ENCODE measurements around the gene MAN1C1. TPM values are rescaled to one million over a fixed set of nuclear protein-coding genes. Genes with fewer than 3 reads are reported as not detected.

The MAN1C1 gene
- total RNA-seq, 1 experiment from 2014 or later, result 9.3 TPM

DNA sequence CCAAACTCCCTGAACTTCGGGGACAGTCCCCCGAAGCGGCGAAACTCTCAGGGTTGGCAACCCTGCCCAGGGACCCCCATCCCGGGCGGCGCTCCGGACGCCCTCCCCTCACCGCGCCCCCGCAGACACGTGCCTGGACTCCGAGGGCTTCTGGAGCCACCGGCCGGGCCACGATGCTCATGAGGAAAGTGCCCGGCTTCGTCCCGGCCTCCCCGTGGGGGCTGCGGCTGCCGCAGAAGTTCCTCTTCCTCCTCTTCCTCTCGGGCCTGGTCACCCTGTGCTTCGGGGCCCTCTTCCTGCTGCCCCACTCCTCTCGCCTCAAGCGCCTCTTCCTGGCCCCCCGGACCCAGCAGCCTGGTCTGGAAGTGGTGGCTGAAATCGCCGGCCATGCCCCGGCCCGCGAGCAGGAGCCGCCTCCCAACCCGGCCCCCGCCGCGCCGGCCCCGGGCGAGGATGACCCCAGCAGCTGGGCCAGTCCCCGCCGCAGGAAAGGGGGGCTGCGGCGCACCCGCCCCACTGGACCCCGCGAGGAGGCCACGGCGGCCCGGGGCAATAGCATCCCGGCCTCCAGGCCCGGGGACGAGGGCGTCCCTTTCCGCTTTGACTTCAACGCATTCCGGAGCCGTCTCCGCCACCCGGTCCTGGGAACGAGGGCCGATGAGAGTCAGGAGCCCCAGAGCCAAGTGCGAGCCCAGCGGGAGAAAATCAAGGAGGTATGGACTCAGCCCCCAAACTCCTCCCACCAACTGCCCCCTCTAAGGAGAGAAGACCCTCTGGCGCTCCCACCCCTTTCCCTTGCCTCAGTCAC lies 1.2 kb downstream of the MAN1C1 start:
- Histone ChIP-seq H2BK5ac (ENCODE audit: insufficient read length, low read length) (no peak overlapping the region), H4K91ac (ENCODE audit: insufficient read length, low read depth, low read length) (no peak overlapping the region), H2AFZ (ENCODE audit: low read length) (no peak overlapping the region), H4K20me1 (ENCODE audit: control insufficient read depth, insufficient read depth, insufficient read length) (no peaks in the 10 kb centered on the region), H3K79me2 (ENCODE audit: insufficient read depth, low read length) (no peaks in the 10 kb centered on the region), H3K56ac (ENCODE audit: insufficient read length, low read depth, low read length) (no peak overlapping the region), H3K27me3 (ENCODE audit: insufficient read depth, low read length) (no peaks in the 10 kb centered on the region; the same call in 1 of the 2 replicates), H2BK120ac (ENCODE audit: low read depth, low read length, poor library complexity, severe bottlenecking) (no peak overlapping the region), H3K18ac (ENCODE audit: insufficient read length, low read depth, low read length) (no peak overlapping the region), H4K5ac (ENCODE audit: insufficient read length, low read depth, low read length) (no peak overlapping the region), H4K8ac (replicated peaks; ENCODE audit: insufficient read length, low read depth, low read length) (no peak overlapping the region), H2AK5ac (ENCODE audit: insufficient read length, low read length) (no peak overlapping the region), H3K23me2 (ENCODE audit: insufficient read length, low read depth, low read length, poor library complexity, severe bottlenecking) (peaks cover 16% of the 10 kb centered on the region), H3K27ac (ENCODE audit: insufficient read length, low read depth, low read length) (no peak overlapping the region), H3K4me2 (ENCODE audit: insufficient read depth, insufficient read length, low read length) (peak overlapping the region; percentile 39), H2BK20ac (ENCODE audit: low read depth, low read length, poor library complexity, severe bottlenecking) (no peak overlapping the region), H3T11ph (ENCODE audit: low read length) (no peak overlapping the region), H3K9ac (ENCODE audit: extremely low read depth, insufficient read length, low read length) (no peak overlapping the region), H3K4ac (ENCODE audit: low read depth, low read length) (no peak overlapping the region), H3K9me3 (ENCODE audit: control insufficient read depth, low read depth, low read length) (no peaks in the 10 kb centered on the region), H3K14ac (ENCODE audit: insufficient read depth, low read length) (no peak overlapping the region), H3K4me1 (ENCODE audit: insufficient read depth, low read length) (no peaks in the 10 kb centered on the region), H2BK15ac (ENCODE audit: low read depth, low read length) (no peak overlapping the region), H3K23ac (ENCODE audit: insufficient read length, low read depth, low read length) (no peak overlapping the region), H2BK12ac (ENCODE audit: insufficient read length, low read depth, low read length) (no peak overlapping the region), H3K79me1 (ENCODE audit: insufficient read depth, low read depth, low read length, poor library complexity, severe bottlenecking) (no peaks in the 10 kb centered on the region)
- no peak for DNase-seq
- Mint-ChIP-seq H3K4me3 (peak overlapping the region; percentile 66 to 79), H3K36me3 (ENCODE audit: insufficient read depth in 1 of 3, low read depth in 3 of 3) (peaks cover 0 to 2% (median 0%) of the 10 kb centered on the region in 3 experiments; a peak in 1 of 7 replicates), H3K4me1 (peaks cover 27 to 28% of the 10 kb centered on the region in 2 experiments), H3K27me3 (ENCODE audit: low read depth) (peaks cover 46% of the 10 kb centered on the region), H3K9me3 (no peaks in the 10 kb centered on the region), H3K27ac (no peak overlapping the region)
- no peak for TF ChIP-seq CTCF (conservative IDR thresholded peaks at IDR 0.05)
- no CpG with 5 or more reads among the region's 66 CpGs for WGBS (ENCODE audit: extremely low coverage, insufficient read length, low lambda C conversion rate)
